ENCODE measurements around the gene TUBB4B.

TUBB4B gene

DNA sequence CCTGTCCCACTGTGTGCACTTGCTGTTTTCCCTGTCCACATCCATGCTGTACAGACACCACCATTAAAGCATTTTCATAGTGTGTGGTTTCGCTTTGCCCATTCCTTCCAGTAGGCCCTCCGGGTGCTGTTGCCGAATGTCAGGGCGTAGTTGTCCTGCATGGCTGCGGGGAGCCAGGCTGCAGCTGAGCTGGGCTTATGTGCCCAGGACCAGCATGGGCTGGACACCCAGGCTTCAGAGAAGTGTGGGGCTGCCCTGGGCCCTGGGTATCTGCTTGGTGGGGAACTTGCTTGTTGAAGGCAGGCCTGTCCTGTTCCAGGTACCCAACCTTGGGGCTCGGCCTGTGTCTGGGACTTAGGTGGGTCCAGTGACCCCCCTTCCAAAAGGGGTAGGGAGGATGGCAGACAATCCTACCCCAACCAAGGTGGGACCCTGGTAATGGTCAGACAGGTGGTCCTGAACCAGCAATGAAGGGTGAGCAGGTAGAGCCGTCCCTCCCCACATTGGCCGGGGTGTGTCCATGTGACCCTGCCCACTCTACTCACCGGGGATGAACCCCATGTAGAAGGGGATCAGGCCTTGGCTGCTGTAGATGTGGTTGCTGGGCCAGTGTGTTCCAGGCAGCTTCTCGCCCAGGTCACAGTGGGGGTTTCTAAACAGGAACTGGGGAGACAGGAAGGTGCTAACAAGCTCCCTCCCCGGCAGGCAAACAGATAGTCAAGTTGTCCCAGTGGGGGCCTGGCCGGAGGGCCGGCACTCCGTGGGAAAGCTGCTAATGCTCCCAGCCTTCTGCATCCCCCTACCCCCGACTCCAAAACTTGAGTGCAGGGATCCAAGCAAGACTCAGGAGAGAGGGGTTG, 2.8 kb downstream of the TUBB4B start (continued):
- TF ChIP-seq KLF10 (tag by site-specific recombination; IDR thresholded peaks at IDR 0.05) (0 out of 2 replicates have a peak, but pooled peaks have one; percentile 22), MYNN (tag by site-specific recombination; IDR thresholded peaks at IDR 0.05; ENCODE audit: borderline replicate concordance) (no peak), ZNF341 (tag by site-specific recombination; IDR thresholded peaks at IDR 0.05; ENCODE audit: low read depth) (no peak), ZNF747 (tag by site-specific recombination; IDR thresholded peaks at IDR 0.05) (no peak), ZNF114 (tag by site-specific recombination; IDR thresholded peaks at IDR 0.05) (no peak), ZNF239 (tag by site-specific recombination; IDR thresholded peaks at IDR 0.05) (no peak), ZNF624 (tag by site-specific recombination; IDR thresholded peaks at IDR 0.05) (no peak), ZNF19 (tag by site-specific recombination; IDR thresholded peaks at IDR 0.05; ENCODE audit: low read depth) (no peak), ZNF426 (tag by site-specific recombination; IDR thresholded peaks at IDR 0.05) (no peak), GLIS2 (tag by site-specific recombination; IDR thresholded peaks at IDR 0.05) (peak; percentile 81), ZBTB8A (tag by site-specific recombination; IDR thresholded peaks at IDR 0.05) (peak; percentile 41), ZNF776 (tag by site-specific recombination; IDR thresholded peaks at IDR 0.05; ENCODE audit: borderline replicate concordance) (no peak), ZNF660 (tag by site-specific recombination; IDR thresholded peaks at IDR 0.05) (0 out of 2 replicates have a peak, but pooled peaks have one; percentile 45), ZBTB21 (tag by site-specific recombination; IDR thresholded peaks at IDR 0.05) (no peak), KLF8 (tag by site-specific recombination; IDR thresholded peaks at IDR 0.05) (peak; percentile 55)
- TF ChIP-seq, protein P1, sequence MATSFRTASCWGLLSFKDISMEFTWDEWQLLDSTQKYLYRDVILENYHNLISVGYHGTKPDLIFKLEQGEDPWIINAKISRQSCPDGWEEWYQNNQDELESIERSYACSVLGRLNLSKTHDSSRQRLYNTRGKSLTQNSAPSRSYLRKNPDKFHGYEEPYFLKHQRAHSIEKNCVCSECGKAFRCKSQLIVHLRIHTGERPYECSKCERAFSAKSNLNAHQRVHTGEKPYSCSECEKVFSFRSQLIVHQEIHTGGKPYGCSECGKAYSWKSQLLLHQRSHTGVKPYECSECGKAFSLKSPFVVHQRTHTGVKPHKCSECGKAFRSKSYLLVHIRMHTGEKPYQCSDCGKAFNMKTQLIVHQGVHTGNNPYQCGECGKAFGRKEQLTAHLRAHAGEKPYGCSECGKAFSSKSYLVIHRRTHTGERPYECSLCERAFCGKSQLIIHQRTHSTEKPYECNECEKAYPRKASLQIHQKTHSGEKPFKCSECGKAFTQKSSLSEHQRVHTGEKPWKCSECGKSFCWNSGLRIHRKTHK (tag by site-specific recombination; IDR thresholded peaks at IDR 0.05): no peak
- TF ChIP-seq, protein P2, sequence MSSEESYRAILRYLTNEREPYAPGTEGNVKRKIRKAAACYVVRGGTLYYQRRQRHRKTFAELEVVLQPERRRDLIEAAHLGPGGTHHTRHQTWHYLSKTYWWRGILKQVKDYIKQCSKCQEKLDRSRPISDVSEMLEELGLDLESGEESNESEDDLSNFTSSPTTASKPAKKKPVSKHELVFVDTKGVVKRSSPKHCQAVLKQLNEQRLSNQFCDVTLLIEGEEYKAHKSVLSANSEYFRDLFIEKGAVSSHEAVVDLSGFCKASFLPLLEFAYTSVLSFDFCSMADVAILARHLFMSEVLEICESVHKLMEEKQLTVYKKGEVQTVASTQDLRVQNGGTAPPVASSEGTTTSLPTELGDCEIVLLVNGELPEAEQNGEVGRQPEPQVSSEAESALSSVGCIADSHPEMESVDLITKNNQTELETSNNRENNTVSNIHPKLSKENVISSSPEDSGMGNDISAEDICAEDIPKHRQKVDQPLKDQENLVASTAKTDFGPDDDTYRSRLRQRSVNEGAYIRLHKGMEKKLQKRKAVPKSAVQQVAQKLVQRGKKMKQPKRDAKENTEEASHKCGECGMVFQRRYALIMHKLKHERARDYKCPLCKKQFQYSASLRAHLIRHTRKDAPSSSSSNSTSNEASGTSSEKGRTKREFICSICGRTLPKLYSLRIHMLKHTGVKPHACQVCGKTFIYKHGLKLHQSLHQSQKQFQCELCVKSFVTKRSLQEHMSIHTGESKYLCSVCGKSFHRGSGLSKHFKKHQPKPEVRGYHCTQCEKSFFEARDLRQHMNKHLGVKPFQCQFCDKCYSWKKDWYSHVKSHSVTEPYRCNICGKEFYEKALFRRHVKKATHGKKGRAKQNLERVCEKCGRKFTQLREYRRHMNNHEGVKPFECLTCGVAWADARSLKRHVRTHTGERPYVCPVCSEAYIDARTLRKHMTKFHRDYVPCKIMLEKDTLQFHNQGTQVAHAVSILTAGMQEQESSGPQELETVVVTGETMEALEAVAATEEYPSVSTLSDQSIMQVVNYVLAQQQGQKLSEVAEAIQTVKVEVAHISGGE (tag by site-specific recombination; conservative IDR thresholded peaks at IDR 0.05; ENCODE audit: low read depth): peak; percentile 76
- TF ChIP-seq, protein P3, sequence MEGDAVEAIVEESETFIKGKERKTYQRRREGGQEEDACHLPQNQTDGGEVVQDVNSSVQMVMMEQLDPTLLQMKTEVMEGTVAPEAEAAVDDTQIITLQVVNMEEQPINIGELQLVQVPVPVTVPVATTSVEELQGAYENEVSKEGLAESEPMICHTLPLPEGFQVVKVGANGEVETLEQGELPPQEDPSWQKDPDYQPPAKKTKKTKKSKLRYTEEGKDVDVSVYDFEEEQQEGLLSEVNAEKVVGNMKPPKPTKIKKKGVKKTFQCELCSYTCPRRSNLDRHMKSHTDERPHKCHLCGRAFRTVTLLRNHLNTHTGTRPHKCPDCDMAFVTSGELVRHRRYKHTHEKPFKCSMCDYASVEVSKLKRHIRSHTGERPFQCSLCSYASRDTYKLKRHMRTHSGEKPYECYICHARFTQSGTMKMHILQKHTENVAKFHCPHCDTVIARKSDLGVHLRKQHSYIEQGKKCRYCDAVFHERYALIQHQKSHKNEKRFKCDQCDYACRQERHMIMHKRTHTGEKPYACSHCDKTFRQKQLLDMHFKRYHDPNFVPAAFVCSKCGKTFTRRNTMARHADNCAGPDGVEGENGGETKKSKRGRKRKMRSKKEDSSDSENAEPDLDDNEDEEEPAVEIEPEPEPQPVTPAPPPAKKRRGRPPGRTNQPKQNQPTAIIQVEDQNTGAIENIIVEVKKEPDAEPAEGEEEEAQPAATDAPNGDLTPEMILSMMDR (tag by site-specific recombination; IDR thresholded peaks at IDR 0.05): peak; percentile 41; the same call in 1 of the 2 replicates
- TF ChIP-seq, protein P4, sequence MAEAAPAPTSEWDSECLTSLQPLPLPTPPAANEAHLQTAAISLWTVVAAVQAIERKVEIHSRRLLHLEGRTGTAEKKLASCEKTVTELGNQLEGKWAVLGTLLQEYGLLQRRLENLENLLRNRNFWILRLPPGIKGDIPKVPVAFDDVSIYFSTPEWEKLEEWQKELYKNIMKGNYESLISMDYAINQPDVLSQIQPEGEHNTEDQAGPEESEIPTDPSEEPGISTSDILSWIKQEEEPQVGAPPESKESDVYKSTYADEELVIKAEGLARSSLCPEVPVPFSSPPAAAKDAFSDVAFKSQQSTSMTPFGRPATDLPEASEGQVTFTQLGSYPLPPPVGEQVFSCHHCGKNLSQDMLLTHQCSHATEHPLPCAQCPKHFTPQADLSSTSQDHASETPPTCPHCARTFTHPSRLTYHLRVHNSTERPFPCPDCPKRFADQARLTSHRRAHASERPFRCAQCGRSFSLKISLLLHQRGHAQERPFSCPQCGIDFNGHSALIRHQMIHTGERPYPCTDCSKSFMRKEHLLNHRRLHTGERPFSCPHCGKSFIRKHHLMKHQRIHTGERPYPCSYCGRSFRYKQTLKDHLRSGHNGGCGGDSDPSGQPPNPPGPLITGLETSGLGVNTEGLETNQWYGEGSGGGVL (tag by site-specific recombination; IDR thresholded peaks at IDR 0.05): peak; percentile 34; the same call in 1 of the 2 replicates

Measured in HEK293 (cell line).